H1 (cell line): ENCODE measurements around the gene MAPK8. TPM values are rescaled to one million over a fixed set of nuclear protein-coding genes. Genes with fewer than 3 reads are reported as not detected.

Experiments
- CTCF ChIA-PET: fragments of 300-600 bp; sonication (Branson Sonifier 250); formaldehyde crosslinking; loops from one replicate; lab custom pipeline; 2021; ENCODE audit not compliant: partially characterized antibody; lab: Charles Lee
- POLR2A ChIA-PET: fragments of 300-600 bp; sonication (Branson Sonifier 250); formaldehyde crosslinking; loops from one replicate; lab custom pipeline; 2021; ENCODE audit warnings: inconsistent platforms; ENCODE audit not compliant: partially characterized antibody; lab: Charles Lee
- DNase-seq, 2 experiments: peaks; one replicate each; pipeline versions ENCODE4 v3.0.0 to v3.0.0-alpha.2; 2010 to 2022; ENCODE audit warnings: low spot score in 2 of 2, low read depth in 1 of 2, mixed read lengths in 1 of 2
- FAIRE-seq: peaks from 2 replicates; lab custom pipeline; 2011; peaks lifted over from hg19 to GRCh38; lab: Jason Lieb, UNC
- H2AFZ ChIP-seq: 2 replicates; pipeline ENCODE4 v1.8.1; 2012; ENCODE audit warnings: low read length, inconsistent platforms
- H2AK5ac ChIP-seq: 2 replicates; pipeline ENCODE4 v1.6.1; 2013; ENCODE audit warnings: low read depth, low read length
- H2BK120ac ChIP-seq: replicated peaks from 2 replicates; pipeline ENCODE3; 2013; ENCODE audit warnings: low read depth, low read length, inconsistent platforms
- H2BK12ac ChIP-seq: 2 replicates; pipeline ENCODE4 v1.6.1; 2013; ENCODE audit warnings: low read depth, low read length
- H2BK15ac ChIP-seq: 2 replicates; pipeline ENCODE4 v1.6.1; 2013; ENCODE audit warnings: low read length
- H2BK20ac ChIP-seq: 2 replicates; pipeline ENCODE4 v1.6.1; 2013; ENCODE audit warnings: low read length
- H2BK5ac ChIP-seq: 2 replicates; pipeline ENCODE4 v1.6.1; 2013; ENCODE audit warnings: low read depth, low read length
- H3K14ac ChIP-seq: 2 replicates; pipeline ENCODE4 v1.6.1; 2013; ENCODE audit warnings: inconsistent platforms; ENCODE audit not compliant: insufficient read length
- H3K18ac ChIP-seq: 2 replicates; pipeline ENCODE4 v1.6.1; 2013; ENCODE audit warnings: low read length; ENCODE audit errors: extremely low read depth
- H3K23ac ChIP-seq: 2 replicates; pipeline ENCODE4 v1.6.1; 2013; ENCODE audit warnings: inconsistent platforms; ENCODE audit not compliant: insufficient read length
- H3K23me2 ChIP-seq: 2 replicates; pipeline ENCODE4 v1.6.1; 2013; ENCODE audit warnings: low read depth, low read length
- H3K27ac ChIP-seq: 2 replicates; pipeline ENCODE4 v1.6.1; 2011; ENCODE audit warnings: low read depth, low read length, inconsistent platforms
- H3K27me3 ChIP-seq, 4 experiments: replicated peaks in 1 of 4; 1 replicate in 1 of 4; 2 replicates in 3 of 4; pipeline versions ENCODE4 v1.6.1 to v1.8.1; 2011 to 2013; ENCODE audit warnings: low read length in 3 of 4, mild to moderate bottlenecking in 3 of 4, inconsistent platforms in 2 of 4, mixed read lengths in 2 of 4, moderate library complexity in 1 of 4; ENCODE audit not compliant: control insufficient read depth in 3 of 4, insufficient read depth in 3 of 4; ENCODE audit errors: extremely low read depth in 1 of 4
- H3K36me3 ChIP-seq, 4 experiments: 2 replicates each; pipeline versions ENCODE4 v1.6.1 to v1.8.1; 2011 to 2013; ENCODE audit warnings: mild to moderate bottlenecking in 4 of 4, low read length in 3 of 4, moderate library complexity in 2 of 4, control low read depth in 1 of 4, inconsistent platforms in 1 of 4; ENCODE audit not compliant: insufficient read depth in 4 of 4, control insufficient read depth in 2 of 4
- H3K4ac ChIP-seq: replicated peaks from 2 replicates; pipeline ENCODE3; 2013; ENCODE audit warnings: low read length, low read depth, mixed read lengths, inconsistent platforms; ENCODE audit not compliant: insufficient read length
- H3K4me1 ChIP-seq, 4 experiments: replicated peaks in 1 of 4; 1 replicate in 1 of 4; 2 replicates in 3 of 4; pipeline versions ENCODE4 v1.6.1 to v1.8.1; 2011 to 2013; ENCODE audit warnings: low read length in 3 of 4, inconsistent platforms in 2 of 4, mixed read lengths in 1 of 4; ENCODE audit not compliant: insufficient read depth in 4 of 4, control insufficient read depth in 3 of 4
- H3K4me2 ChIP-seq, 2 experiments: 2 replicates each; pipeline versions ENCODE4 v1.6.1 to v1.8.1; 2011 to 2013; ENCODE audit warnings: low read depth in 2 of 2, low read length in 2 of 2, control low read depth in 1 of 2, inconsistent platforms in 1 of 2, mild to moderate bottlenecking in 1 of 2; ENCODE audit not compliant: insufficient read depth in 1 of 2
- H3K4me3 ChIP-seq, 4 experiments: fragments of 200-600, 300-600 bp in 1 of 4; sonication (generic), shearing (Covaris generic), sonication (Bioruptor Twin) in 1 of 4; 2 replicates each; pipeline versions ENCODE4 v1.5.1 to v1.8.1; 2011 to 2016; ENCODE audit warnings: low read length in 4 of 4, low read depth in 3 of 4, control low read depth in 2 of 4, inconsistent platforms in 2 of 4, mild to moderate bottlenecking in 2 of 4, mixed read lengths in 1 of 4, moderate library complexity in 1 of 4; ENCODE audit not compliant: insufficient read depth in 2 of 4; ENCODE audit errors: extremely low read depth in 1 of 4
- H3K56ac ChIP-seq: replicated peaks from 2 replicates; pipeline ENCODE3; 2013; ENCODE audit warnings: low read depth, mild to moderate bottlenecking, mixed read lengths, low read length, inconsistent platforms; ENCODE audit not compliant: insufficient read length
- H3K79me1 ChIP-seq: 2 replicates; pipeline ENCODE4 v1.6.1; 2013; ENCODE audit warnings: low read depth, low read length, control low read depth
- H3K79me2 ChIP-seq, 2 experiments: 2 replicates each; pipeline versions ENCODE4 v1.6.1 to v1.8.1; 2012 to 2013; ENCODE audit warnings: low read length in 2 of 2, mild to moderate bottlenecking in 2 of 2, inconsistent platforms in 1 of 2; ENCODE audit not compliant: insufficient read depth in 2 of 2, control insufficient read depth in 1 of 2
- H3K9ac ChIP-seq, 4 experiments: replicated peaks in 1 of 4; 1 replicate in 1 of 4; 2 replicates in 3 of 4; pipeline versions ENCODE4 v1.6.1 to v1.8.1; 2011 to 2013; ENCODE audit warnings: low read depth in 3 of 4, low read length in 3 of 4, control low read depth in 2 of 4, mild to moderate bottlenecking in 2 of 4, moderate library complexity in 2 of 4, inconsistent platforms in 1 of 4; ENCODE audit errors: extremely low read depth in 1 of 4
- H3K9me3 ChIP-seq, 2 experiments: 2 replicates each; pipeline versions ENCODE4 v1.6.1 to v1.8.1; 2012 to 2013; ENCODE audit warnings: mild to moderate bottlenecking in 2 of 2, moderate library complexity in 2 of 2, control low read depth in 1 of 2, inconsistent platforms in 1 of 2, low read depth in 1 of 2, low read length in 1 of 2, mixed read lengths in 1 of 2; ENCODE audit not compliant: insufficient read depth in 2 of 2
- H4K20me1 ChIP-seq, 2 experiments: replicated peaks in 1 of 2; 2 replicates each; pipeline versions ENCODE3 to v1.8.1; 2011 to 2013; ENCODE audit warnings: inconsistent platforms in 2 of 2, low read length in 2 of 2, mild to moderate bottlenecking in 1 of 2; ENCODE audit not compliant: insufficient read depth in 2 of 2, control insufficient read depth in 1 of 2
- H4K5ac ChIP-seq: 2 replicates; pipeline ENCODE4 v1.6.1; 2013; ENCODE audit warnings: low read length, low read depth, mixed read lengths, inconsistent platforms; ENCODE audit not compliant: insufficient read length
- H4K8ac ChIP-seq: 2 replicates; pipeline ENCODE4 v1.8.0; 2013; ENCODE audit warnings: mild to moderate bottlenecking, moderate library complexity, low read length, inconsistent platforms; ENCODE audit not compliant: insufficient read depth; ENCODE audit errors: extremely low read depth
- H4K91ac ChIP-seq: replicated peaks from 2 replicates; pipeline ENCODE3; 2013; ENCODE audit warnings: low read length, mixed read lengths, inconsistent platforms; ENCODE audit not compliant: insufficient read length
- CHD1 ChIP-seq: IDR thresholded peaks from 2 replicates; pipeline ENCODE4 v1.6.1; 2012; ENCODE audit warnings: low read depth, low read length, improper control_type of control experiment
- CTCF ChIP-seq, 3 experiments: IDR thresholded peaks; 1 replicate in 2 of 3; 2 replicates in 1 of 3; pipeline versions ENCODE4 v1.5.1 to v1.6.1; 2011; ENCODE audit warnings: low read length in 3 of 3, mild to moderate bottlenecking in 3 of 3, inconsistent platforms in 2 of 3, low read depth in 1 of 3, moderate library complexity in 1 of 3; ENCODE audit not compliant: insufficient read depth in 1 of 3; ENCODE audit errors: control extremely low read depth in 1 of 3
- PHF8 ChIP-seq: fragments of 200-600 bp; sonication (generic); conservative IDR thresholded peaks from 2 replicates; pipeline ENCODE4 v1.7.1; 2012; ENCODE audit warnings: low read depth, mild to moderate bottlenecking, inconsistent platforms, low read length, moderate library complexity
- POLR2A ChIP-seq, 2 experiments: IDR thresholded peaks; 1 replicate in 1 of 2; 2 replicates in 1 of 2; pipeline ENCODE4 v1.6.1; 2011; ENCODE audit warnings: low read depth in 2 of 2, low read length in 2 of 2, mild to moderate bottlenecking in 2 of 2; ENCODE audit errors: control extremely low read depth in 1 of 2
- POLR2AphosphoS5 ChIP-seq: IDR thresholded peaks from 2 replicates; pipeline ENCODE4 v1.6.1; 2011; ENCODE audit warnings: low read depth, low read length
- TEAD4 ChIP-seq: IDR thresholded peaks from 2 replicates; pipeline ENCODE4 v1.6.1; 2012; ENCODE audit warnings: low read depth, low read length, inconsistent platforms, mixed read lengths
- WGBS, 2 experiments: shearing (Covaris generic) in 1 of 2; methylation state at CpG; one replicate each; pipeline versions ENCODE4 v1.1.6 to v1.1.7; 2013 to 2015; ENCODE audit warnings: low lambda C conversion rate in 2 of 2, mixed read lengths in 2 of 2, inconsistent platforms in 1 of 2, low coverage in 1 of 2, missing lambda C conversion rate in 1 of 2; ENCODE audit not compliant: insufficient replicate concordance in 2 of 2, insufficient coverage in 1 of 2, insufficient read length in 1 of 2; ENCODE audit errors: extremely low coverage in 1 of 2, missing lambda C conversion rate in 1 of 2; 5-methylcytosine and 5-hydroxymethylcytosine counted together
- polyA plus RNA-seq, 7 experiments: library from polyadenylated mRNA; depleted of rRNA in 3 of 7; stranded (reverse) in 5 of 7; unstranded in 2 of 7; fragments of >200 nt in 5 of 7; fragments of 200-250 nt in 2 of 7; gene quantifications; 1 replicate in 5 of 7; 2 replicates in 1 of 7; 4 replicates in 1 of 7; pipeline versions ENCODE4 v1.2.1 to v1.2.3, GENCODE V29; 2011 to 2013; ENCODE audit warnings: missing spikeins in 2 of 7, mixed read lengths in 2 of 7
- total RNA-seq: library from RNA; stranded (reverse); fragmentation: NEBNext Ultra II Directional; extraction: Animal tissue kit (Norgen Biotek cat#: 25700); gene quantifications from 2 replicates; pipeline ENCODE4 v1.2.1, GENCODE V29; 2021

Gene MAPK8
- total and polyA plus RNA-seq, 2 of the 8 experiments (the other 6 are each of a cell fraction or from before 2014, with no cell fraction given): 23.3 to 71.3 TPM

- Histone ChIP-seq H3K9ac (no peak overlapping the region), H2BK120ac (no peak overlapping the region), H3K27ac (no peak overlapping the region), H4K20me1 (peaks cover 0 to 3% of the 10 kb centered on the region in 2 experiments), H3K56ac (no peak overlapping the region), H2AK5ac (no peak overlapping the region), H4K91ac (no peak overlapping the region), H3K4me1 (peaks cover 0 to 3% (median 0%) of the 10 kb centered on the region in 4 experiments; a peak in 1 of 7 replicates), H2BK15ac (no peak overlapping the region), H2BK12ac (no peak overlapping the region), H3K23ac (no peak overlapping the region), H3K14ac (no peak overlapping the region), H3K36me3 (no peaks in the 10 kb centered on the region), H3K4me2 (no peak overlapping the region), H4K5ac (no peak overlapping the region), H3K23me2 (no peaks in the 10 kb centered on the region), H3K79me2 (peaks cover 0 to 74% of the 10 kb centered on the region in 2 experiments; a peak in 3 of 4 replicates), H3K18ac (no peak overlapping the region), H2BK5ac (no peak overlapping the region), H4K8ac (no peak overlapping the region), H3K79me1 (no peaks in the 10 kb centered on the region; the same call in 1 of the 2 replicates), H3K27me3 (no peaks in the 10 kb centered on the region), H3K9me3 (no peaks in the 10 kb centered on the region), H2AFZ (no peak overlapping the region), H2BK20ac (no peak overlapping the region), H3K4ac (no peak overlapping the region), H3K4me3 (no peak overlapping the region)
- WGBS, 2 experiments: 100% methylated on average over 2 of the region's 2 CpGs; no CpG with 5 or more reads in 1 of the 2 experiments
- TF ChIP-seq POLR2AphosphoS5 (no peak), CHD1 (no peak), CTCF (IDR thresholded peaks at IDR 0.05; ENCODE audit: control extremely low read depth in 1 of 3, insufficient read depth in 1 of 3, low read depth in 1 of 3, low read length in 3 of 3) (no peak), PHF8 (no peak), TEAD4 (no peak), POLR2A (IDR thresholded peaks at IDR 0.05; ENCODE audit: control extremely low read depth in 1 of 2, low read depth in 2 of 2, low read length in 2 of 2) (no peak)
- no peak for FAIRE-seq
- CTCF ChIA-PET: interaction anchor here (0.7 to 3.4 kb wide), 9 partner anchors 7 to 163 kb away, joined by 3 to 12 read pairs (median 5); no protein-coding TSS in a partner anchor
- POLR2A ChIA-PET: no interaction called here
- DNase-seq: no peak
These were observed 54.7 kb downstream of the MAPK8 start for GRCh38 chr10:48361176-48361575.
